HG03354 (cell line): ENCODE data around the gene GDPGP1.

Experiments used
- ATAC-seq: cut with Tn5 transposase; IDR thresholded peaks from one replicate; pipeline ENCODE4 v1.9.1; 2021; ENCODE audit warnings: mild to moderate bottlenecking; ENCODE audit not compliant: unreplicated experiment, poor library complexity, severe bottlenecking

Gene GDPGP1

GRCh38 chr15:90223441-90224165 lies 10.4 kb upstream of the GDPGP1 start:
- no peak for ATAC-seq

GRCh38 chr15:90225047-90225446 lies 9.0 kb upstream of the GDPGP1 start:
- ATAC-seq = no peak

DNA sequence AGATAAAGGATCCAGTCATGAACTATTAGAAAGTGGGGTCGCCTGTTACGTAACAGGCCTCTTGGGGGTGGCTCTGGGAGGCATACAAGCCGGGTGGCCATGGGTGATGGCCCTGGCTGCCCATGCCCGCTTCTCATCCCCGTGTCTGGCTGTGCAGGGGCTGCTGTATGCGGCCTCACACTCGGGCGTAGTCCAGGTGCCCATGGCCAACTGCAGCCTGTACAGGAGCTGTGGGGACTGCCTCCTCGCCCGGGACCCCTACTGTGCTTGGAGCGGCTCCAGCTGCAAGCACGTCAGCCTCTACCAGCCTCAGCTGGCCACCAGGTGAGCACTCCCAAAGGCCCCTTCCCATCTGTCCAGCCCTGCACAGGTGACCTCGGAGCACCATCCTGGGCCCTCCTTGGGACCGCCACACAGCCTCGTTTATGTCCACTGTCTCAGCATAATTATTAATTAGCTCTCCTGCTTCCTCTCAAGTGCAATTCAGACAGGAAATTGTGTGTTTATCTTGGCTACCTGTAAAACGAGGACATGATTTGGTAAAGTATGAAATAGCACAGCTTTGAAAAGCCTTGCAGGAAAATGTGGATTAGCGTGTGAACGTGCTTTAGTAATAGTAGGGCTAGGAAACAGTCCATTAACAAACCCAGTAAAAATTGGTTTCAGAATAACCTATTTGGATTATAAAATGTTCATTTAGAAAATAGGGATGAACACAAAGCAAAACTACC lies 8.3 kb upstream of the GDPGP1 start:
- no peak for ATAC-seq

DNA sequence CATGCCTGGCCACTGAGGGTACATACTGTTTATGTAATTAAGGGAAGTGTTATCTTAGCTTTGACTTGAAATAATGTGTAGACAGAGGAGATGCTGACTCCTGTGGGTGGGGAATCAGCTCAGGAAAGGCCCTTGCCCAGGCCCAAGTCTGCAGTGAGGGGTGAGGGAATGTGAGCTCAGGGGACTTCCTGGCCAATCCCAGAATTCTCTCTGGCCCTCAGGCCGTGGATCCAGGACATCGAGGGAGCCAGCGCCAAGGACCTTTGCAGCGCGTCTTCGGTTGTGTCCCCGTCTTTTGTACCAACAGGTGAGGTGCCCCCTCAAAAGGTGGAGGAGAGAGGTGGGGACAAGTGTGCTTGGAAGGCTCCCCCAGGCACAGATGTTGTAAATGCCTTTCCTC lies 6.7 kb upstream of the GDPGP1 start:
- ATAC-seq = no peak

- ATAC-seq = no peak
Measured at GRCh38 chr15:90227816-90228772, 5.9 kb upstream of the GDPGP1 start.

- ATAC-seq = no peak
Measured at GRCh38 chr15:90228960-90229359, 5.0 kb upstream of the GDPGP1 start.

GRCh38 chr15:90230071-90230494 lies 3.9 kb upstream of the GDPGP1 start:
- ATAC-seq = no peak

- ATAC-seq = no peak
Measured at GRCh38 chr15:90230610-90231009, 3.4 kb upstream of the GDPGP1 start.

DNA sequence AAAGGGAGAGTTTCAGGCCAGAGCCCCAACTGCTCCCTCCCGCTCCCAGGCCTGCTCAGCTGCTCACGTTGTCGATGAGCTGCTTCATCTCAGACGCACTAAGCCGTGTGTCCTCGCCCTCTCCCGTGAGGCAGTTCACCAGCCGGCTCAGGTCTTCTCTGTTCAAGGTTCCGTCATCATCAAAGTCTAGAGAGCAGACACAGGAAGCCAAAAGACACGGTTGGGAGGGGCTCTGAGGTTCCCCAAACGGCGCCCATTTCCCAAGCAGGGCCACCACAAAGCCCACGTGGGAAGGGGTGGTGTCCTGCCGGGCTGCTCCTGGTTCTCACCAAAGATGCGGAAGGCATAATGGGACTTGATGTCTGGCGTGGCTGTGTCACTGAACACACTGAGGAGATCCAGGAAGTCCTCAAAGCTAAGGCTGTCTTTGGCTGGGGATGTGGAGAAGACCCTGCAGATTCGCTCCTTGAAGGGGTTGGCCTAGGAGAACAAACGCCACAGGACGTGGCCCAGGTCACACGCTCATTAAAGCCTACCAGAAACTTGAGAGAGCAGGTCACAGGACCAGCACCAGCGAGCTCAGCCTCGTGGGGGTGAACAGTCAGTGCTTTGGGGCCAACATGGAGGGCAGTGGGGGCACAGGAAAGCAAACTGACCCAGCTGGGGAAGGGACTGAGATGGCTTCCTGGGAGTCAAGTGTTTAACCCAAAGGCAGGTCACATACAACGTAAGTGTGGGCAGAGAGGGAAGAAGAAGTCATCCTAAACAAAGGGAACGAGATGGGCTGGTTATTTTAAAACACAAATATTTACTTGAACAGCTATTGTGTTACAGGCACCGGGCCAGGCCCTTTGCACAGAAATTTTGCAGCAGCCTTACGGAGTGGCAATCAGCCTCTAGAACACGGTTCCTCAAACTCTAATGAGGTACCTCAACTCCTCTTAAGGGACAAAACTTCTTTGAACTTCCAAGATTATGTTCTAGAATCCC lies 2.7 kb upstream of the GDPGP1 start:
- no peak for ATAC-seq

GRCh38 chr15:90232196-90232595 lies 1.8 kb upstream of the GDPGP1 start:
- no peak for ATAC-seq

- no peak for ATAC-seq
Measured at GRCh38 chr15:90232941-90233386, 1.0 kb upstream of the GDPGP1 start.

- peak; percentile 91 for ATAC-seq
Measured at GRCh38 chr15:90233387-90234095, 468 bp upstream of the GDPGP1 start, which contains the start of gene CIB1. TSS of gene CIB1 (minus strand) at chr15:90233941. CDS start at chr15:90233885, 56 bp downstream.

GRCh38 chr15:90239371-90239770 lies 5.4 kb downstream of the GDPGP1 start:
- ATAC-seq = no peak

GRCh38 chr15:90240856-90241255 lies 6.8 kb downstream of the GDPGP1 start:
- ATAC-seq = no peak

DNA sequence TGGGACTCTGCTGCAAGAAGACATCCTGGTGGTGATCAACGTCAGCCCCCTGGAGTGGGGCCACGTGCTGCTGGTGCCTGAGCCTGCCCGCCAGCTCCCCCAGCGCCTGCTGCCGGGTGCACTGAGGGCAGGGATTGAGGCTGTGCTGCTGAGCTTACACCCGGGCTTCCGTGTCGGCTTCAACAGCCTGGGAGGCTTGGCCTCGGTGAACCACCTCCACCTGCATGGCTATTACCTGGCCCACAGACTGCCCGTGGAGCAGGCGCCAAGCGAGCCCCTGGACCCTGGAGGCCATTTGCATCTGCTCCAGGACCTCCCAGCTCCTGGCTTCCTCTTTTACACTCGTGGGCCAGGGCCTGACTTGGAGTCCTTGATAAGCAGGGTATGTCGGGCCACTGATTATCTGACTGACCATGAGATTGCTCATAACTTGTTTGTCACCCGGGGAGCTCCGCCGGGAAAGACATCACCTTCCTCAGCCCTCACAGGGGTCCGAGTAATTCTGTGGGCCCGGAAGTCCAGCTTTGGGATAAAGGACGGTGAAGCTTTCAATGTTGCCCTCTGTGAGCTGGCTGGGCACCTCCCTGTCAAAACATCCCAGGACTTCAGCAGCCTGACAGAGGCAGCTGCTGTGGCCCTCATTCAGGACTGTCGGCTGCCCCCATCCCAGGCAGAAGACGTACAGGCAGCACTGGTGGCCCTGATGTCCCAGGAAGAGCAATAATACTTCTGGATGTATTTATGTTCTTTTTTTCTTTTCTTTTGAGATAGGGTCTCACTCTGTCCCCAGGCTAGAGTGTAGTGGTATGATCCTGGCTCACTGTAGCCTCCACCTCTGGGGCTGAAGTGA lies 7.6 kb downstream of the GDPGP1 start:
- ATAC-seq = no peak

DNA sequence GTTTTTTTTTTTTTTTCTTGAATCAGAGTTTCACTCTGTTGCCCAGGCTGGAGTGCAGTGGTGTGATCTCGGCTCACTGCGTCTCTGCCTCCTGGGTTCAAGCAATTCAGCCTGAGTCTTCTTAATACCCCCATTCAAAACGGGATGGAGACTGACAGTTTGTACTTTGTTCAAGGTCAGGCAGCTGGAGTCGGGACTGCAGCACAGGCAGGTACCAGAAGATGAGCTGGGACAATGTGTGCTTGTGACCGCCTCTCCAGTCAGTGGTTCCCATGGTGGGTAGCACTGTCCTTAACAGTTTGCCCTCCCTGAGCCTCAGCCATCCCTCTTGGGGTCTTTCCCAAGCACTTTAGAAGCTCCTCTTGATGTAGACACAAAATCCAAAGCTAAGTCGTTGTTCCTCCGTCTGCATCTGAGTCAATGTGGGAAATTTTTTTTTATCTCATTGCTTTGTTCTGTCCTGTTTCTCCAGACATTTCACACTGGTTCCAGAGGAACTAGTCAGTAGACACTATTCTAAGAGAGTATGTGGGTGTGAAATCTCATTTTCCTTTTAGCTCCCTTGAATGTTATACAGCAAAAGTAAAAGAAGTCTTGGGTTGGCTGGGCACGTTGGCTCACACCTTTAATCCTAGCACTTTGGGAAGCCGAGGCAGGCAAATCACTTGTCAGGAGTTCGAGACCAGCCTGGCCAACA lies 10.1 kb downstream of the GDPGP1 start:
- ATAC-seq = no peak

DNA sequence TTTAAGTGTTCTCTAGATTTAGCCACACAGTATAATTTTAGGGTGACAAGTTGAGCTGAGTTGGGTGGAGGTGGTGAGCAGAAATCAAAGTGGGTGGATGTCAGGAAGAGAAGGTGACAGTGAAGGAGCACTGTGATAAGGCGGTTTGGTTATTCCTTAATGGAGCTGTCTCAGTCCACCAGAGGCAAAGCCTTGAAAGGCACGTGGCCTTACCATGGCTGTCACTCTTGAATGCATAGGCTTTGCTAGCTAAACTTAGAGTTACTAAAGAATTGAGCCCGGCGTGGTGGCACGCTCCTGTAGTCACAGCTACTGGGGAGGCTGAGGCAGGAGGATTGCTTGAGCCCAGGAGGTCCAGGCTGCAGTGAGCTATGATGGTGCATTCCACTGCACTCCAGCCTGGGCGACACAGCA lies 14.8 kb downstream of the GDPGP1 start:
- ATAC-seq = no peak
